ENCODE measurements around the gene CPEB3. TPM values are rescaled to one million over a fixed set of nuclear protein-coding genes. Genes with fewer than 3 reads are reported as not detected.
"Not testable (repeated sequence)": the region's sequence is repeated elsewhere in the genome, so short reads cannot be mapped to it uniquely, and the experiment has no call there.

The CPEB3 gene
- total RNA-seq, 6 experiments from 2014 or later: 5.7 to 46.5 (median 8.7) TPM

- intact Hi-C loops (cut with DNase I): no loop called here
- no peaks in the 10 kb centered on the region for H3K9me3 ChIP-seq
- TF ChIP-seq POLR2A (IDR thresholded peaks at IDR 0.05): no peak
- TF ChIP-seq CTCF (IDR thresholded peaks at IDR 0.05): no peak
Measured at GRCh38 chr10:92119340-92119739, 171.5 kb downstream of the CPEB3 start.

GRCh38 chr10:92114917-92115316, 176.0 kb downstream of the CPEB3 start:
- WGBS (ENCODE audit: insufficient coverage, low coverage, low lambda C conversion rate, missing lambda C conversion rate): 59% methylated on average over 5 of the region's 30 CpGs
- H3K36me3 ChIP-seq; H3K9me3 ChIP-seq; intact Hi-C loops (cut with DNase I); H3K27me3 ChIP-seq: not testable (repeated sequence)
- peak; percentile 10 to 78 (median 54) for ATAC-seq
- Histone ChIP-seq H3K4me1 (peaks cover 0 to 46% (median 10%) of the 10 kb centered on the region in 4 donors), H3K4me3 (peak overlapping the region in 2 of 3 donors; percentile 12 to 14), H3K27ac (peak overlapping the region in 2 of 3 donors; percentile 41 to 93)
- TF ChIP-seq POLR2A (IDR thresholded peaks at IDR 0.05): peak; percentile 29
- peak in 1 of 3 donors; percentile 37 for DNase-seq

More at GRCh38 chr10:92119340-92119739, 171.5 kb downstream of the CPEB3 start:
- Histone ChIP-seq H3K4me3 (no peak overlapping the region), H3K27ac (peak overlapping the region in 2 of 3 donors; percentile 2 to 48), H3K36me3 (no peaks in the 10 kb centered on the region), H3K27me3 (no peaks in the 10 kb centered on the region), H3K4me1 (peaks cover 1 to 57% (median 22%) of the 10 kb centered on the region in 4 donors)
- no peak for DNase-seq
- ATAC-seq: no peak

GRCh38 chr10:92113911-92114600, 176.8 kb downstream of the CPEB3 start:
- Histone ChIP-seq H3K27ac (peak overlapping the region in 2 of 3 donors; percentile 41 to 93), H3K27me3 (no peaks in the 10 kb centered on the region), H3K9me3 (no peaks in the 10 kb centered on the region), H3K36me3 (no peaks in the 10 kb centered on the region), H3K4me3 (peak overlapping the region in 1 of 3 donors; percentile 12), H3K4me1 (peaks cover 0 to 40% (median 10%) of the 10 kb centered on the region in 4 donors)
- TF ChIP-seq CTCF (IDR thresholded peaks at IDR 0.05) (no peak), POLR2A (IDR thresholded peaks at IDR 0.05) (peak; percentile 29)
- intact Hi-C loops (cut with DNase I): no loop called here
- WGBS (ENCODE audit: insufficient coverage, low coverage, low lambda C conversion rate, missing lambda C conversion rate): 26% methylated on average over 4 of the region's 4 CpGs
- DNase-seq: no peak
- ATAC-seq: peak; percentile 52 to 78 (median 58)

GRCh38 chr10:92112462-92112861, 178.4 kb downstream of the CPEB3 start:
- peak overlapping the region in 2 of 3 donors; percentile 33 to 93 for H3K27ac ChIP-seq
- intact Hi-C loops (cut with DNase I): no loop called here
- H3K36me3 ChIP-seq: peaks cover 0 to 2% (median 0%) of the 10 kb centered on the region in 4 donors
- peaks cover 0 to 44% (median 11%) of the 10 kb centered on the region in 4 donors for H3K4me1 ChIP-seq
- TF ChIP-seq POLR2A (IDR thresholded peaks at IDR 0.05): no peak
- TF ChIP-seq CTCF (IDR thresholded peaks at IDR 0.05): no peak
- DNase-seq (no peak), ATAC-seq (no peak)
- H3K4me3 ChIP-seq: no peak overlapping the region
- WGBS (ENCODE audit: insufficient coverage, low coverage, low lambda C conversion rate, missing lambda C conversion rate): 33% methylated on average over 1 of the region's 1 CpG
- H3K27me3 ChIP-seq: no peaks in the 10 kb centered on the region
- H3K9me3 ChIP-seq: no peaks in the 10 kb centered on the region

GRCh38 chr10:92111336-92111939, 179.4 kb downstream of the CPEB3 start:
- ATAC-seq (peak; percentile 20 to 51 (median 32)), DNase-seq (no peak)
- no peak for TF ChIP-seq CTCF (IDR thresholded peaks at IDR 0.05)
- peak; percentile 12 for TF ChIP-seq POLR2A (IDR thresholded peaks at IDR 0.05)
- Histone ChIP-seq H3K36me3 (peaks cover 0 to 10% (median 0%) of the 10 kb centered on the region in 4 donors), H3K27ac (peak overlapping the region; percentile 33 to 93 (median 55)), H3K4me3 (peak overlapping the region in 2 of 3 donors; percentile 38 to 63), H3K4me1 (peaks cover 0 to 53% (median 16%) of the 10 kb centered on the region in 4 donors), H3K27me3 (no peaks in the 10 kb centered on the region), H3K9me3 (no peaks in the 10 kb centered on the region)
- intact Hi-C loops (cut with DNase I): no loop called here
